NCI-H1436 (cell line): ENCODE data around the gene BPIFA3.
A peak's percentile ranks its signal among the peaks of the same experiment; 100 is the strongest.

Experiments
- DNase-seq: peaks from one replicate; lab custom pipeline; 2025; lab: John Stamatoyannopoulos, UW

BPIFA3 gene

DNA sequence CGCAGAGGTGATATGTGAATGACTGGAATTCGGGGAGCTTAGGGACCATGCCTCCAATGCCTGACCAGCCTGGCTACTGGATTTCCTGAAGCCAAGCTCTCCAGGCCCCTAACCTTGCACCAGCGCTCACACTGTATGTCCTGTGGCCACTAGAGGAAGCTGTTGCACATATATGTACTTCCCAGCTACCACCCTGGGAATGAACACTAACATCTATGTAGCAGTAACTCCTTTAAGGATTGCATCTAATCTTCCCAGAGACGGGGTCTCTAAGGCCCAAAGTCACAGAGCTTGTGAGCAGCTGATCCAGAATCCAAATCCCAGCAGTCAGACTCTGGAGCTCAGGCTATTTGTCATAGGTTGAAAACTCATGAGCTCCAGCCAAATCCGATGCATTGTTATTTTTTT lies 45.5 kb downstream of the BPIFA3 start:
- DNase-seq: peak; percentile 17

DNA sequence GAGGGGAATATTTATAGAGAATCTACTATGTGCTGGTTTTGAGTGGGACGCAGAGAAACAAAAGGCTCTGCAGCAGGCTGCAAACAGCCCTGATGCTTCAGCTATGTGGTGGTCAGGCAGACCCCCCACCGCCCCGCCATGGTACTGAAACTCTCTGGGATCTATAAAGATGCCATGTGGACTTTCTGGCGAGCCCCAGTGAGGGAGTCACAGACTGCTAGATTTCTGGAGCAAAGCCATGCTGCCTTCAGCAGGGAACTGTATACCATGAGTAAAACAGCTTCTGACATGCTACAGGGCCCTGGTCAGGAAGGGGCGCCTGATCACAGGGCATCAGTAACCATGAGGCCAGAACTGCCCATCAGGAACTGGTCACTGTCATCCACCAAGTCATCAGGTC lies 46.6 kb downstream of the BPIFA3 start:
- no peak for DNase-seq

DNA sequence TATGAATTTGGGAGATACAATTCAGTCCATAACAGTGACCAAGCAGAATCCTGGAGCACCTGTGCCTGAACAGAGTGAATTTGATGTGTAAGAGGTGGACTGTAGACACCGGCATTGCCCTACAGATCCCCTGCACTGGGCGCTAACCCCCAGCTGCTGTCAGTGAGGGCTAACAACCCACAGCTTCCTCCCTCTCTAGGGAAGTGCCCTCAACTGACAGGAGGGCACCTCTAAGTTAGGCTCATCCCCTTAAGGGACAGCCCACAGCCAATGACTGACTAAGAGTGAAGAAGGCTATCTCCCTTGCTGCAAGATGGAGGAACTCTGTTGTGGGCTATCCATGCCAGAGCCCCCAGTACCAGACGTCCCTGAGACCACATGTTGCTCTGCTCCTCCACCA lies 50.5 kb downstream of the BPIFA3 start:
- no peak for DNase-seq

DNA sequence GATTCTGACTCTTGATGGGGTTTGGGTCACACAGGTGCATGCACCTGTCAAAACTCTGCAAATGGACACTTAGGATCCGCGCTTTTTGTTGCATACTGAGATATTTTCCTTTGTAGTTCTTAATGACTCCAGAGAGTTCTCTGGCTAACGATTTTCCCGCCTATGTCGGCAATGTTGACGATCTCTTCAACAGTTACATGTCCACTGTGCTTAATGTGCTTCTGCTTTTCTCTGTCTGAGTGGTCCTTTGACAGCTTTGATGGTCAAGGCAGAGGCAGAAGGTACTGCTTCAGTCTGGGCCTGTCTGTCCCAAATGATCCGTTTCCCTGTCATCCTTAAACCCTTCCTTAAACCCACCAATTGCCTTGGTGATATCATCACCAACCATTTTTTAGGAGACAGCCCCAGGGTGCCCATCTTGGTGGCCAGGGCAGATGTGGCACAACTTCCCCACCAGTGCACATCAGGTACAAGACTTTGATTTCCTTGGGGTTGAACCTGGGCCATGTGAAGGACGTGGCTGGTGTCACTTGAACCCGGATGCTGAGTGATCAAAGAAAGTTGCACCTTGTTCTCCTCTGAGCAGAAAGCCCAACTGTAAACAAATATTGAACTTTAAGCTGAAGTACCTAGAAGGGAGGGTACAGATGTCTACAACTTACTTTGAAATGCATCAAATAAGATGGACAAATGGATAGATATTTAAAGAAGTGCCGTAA lies 55.2 kb downstream of the BPIFA3 start:
- no peak for DNase-seq

DNA sequence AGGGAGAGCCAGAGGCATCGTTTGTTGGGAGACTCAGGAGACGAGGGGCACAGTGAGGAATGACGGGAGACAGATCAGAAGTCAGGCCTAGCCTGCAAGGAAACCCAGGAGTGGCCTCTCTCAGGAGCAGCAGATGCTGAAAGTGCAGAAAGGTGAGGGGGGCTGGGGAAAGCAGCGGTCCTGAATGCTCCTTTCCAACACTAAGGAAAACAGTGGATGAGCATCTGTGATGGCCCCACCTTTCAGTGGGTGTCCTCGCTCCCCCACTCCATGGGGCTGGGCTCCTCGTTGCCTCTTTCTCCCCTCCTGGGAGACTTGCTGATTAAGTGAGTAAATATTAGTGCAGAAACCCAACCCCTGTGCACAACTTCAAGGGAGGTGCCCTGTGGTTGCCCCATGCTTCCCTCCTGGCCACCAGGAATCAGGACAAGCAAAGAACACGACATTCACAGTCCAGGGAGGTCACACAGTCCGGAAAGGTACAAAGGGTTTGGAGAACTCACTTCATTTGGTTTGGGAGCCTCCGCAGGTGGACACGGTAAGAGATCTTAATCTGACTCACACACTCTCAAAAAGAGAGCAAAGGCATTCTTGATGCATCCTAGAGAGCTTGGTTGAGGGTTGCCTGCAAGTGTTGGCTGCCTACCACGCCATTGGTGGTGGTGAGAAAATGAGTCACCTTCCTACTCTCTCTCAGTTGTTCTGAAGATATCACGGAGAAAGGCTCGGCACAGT lies 56.1 kb downstream of the BPIFA3 start:
- no peak for DNase-seq

DNA sequence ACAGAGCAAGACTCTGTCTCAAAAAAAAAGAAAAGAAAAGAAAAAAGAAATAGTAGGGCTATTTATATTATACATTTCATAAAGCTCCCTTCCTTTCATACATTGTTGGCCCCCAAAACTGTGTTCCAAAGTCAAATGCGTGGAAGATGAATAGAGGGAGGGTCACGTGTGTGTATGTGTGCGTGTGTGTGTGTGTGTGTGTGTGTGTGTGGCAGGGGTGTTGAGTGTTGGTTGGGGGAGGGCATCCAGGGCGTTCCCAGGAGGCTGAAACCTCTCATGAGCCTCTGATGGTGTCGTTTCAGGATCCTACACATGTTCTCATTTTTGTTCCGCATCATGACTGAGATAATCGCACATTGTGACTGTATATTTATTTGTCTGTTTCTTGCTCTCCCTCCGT lies 58.1 kb downstream of the BPIFA3 start:
- no peak for DNase-seq

DNA sequence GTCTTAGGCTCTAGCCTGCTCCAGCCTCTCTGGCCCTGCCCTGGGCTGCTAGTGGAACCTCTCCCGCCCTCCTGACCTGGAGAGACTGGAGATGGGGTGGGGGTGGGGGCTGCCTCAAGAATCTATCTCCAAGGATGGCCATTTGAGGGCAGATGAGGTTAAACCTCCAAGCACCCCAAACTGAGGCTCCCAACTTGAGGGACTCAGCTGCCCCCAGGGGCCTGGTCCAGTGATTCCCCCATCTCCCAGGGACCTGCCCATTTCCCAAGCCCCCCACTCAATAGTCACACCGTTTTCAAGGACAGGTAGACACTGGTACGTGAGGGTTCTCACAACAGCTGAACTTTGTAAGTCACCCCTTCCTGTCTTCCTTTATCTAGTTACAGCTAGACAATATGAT lies 58.7 kb downstream of the BPIFA3 start:
- DNase-seq: no peak

DNA sequence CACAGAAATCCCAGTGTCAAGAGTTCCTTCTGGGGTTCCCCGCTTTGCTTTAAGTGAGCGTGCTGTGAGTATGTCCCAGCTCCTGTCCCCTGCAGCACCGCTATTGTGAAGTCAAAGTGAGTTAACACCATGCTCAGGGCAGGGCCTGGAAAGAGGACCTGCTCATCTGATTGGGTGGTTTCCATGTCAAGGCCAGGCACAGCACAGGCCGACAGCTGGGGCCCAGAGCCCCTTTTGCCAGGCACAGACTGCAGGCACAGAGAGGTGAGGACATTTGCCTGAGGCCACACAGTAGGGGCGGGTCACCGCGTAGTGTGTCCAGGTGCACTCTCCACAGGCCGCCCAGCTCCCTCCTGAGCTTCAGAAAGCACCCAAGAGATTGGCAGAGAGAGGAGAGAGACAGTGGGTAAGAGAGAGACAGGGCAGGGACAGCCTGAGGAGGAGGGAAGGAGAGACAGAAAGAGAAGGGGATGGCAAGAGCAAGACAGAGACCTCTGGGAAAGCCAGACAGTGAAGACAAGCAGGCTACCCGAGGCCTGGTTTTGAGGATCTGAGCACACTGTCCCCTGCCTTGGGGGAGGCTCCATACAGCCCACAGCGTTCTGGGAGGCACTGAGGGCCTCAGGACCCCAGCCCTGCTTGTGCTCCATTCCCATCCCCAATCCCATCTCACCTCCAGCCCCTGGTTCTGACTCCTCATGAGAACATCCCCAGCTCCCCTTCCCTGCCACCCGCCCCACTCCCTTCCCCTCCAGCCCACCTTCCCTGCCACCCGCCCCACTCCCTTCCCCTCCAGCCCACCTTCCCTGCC lies 59.4 kb downstream of the BPIFA3 start:
- no peak for DNase-seq
